ENCODE data around the gene ARHGAP12.
A peak's percentile ranks its signal among the peaks of the same experiment; 100 is the strongest.

The ARHGAP12 gene

DNA sequence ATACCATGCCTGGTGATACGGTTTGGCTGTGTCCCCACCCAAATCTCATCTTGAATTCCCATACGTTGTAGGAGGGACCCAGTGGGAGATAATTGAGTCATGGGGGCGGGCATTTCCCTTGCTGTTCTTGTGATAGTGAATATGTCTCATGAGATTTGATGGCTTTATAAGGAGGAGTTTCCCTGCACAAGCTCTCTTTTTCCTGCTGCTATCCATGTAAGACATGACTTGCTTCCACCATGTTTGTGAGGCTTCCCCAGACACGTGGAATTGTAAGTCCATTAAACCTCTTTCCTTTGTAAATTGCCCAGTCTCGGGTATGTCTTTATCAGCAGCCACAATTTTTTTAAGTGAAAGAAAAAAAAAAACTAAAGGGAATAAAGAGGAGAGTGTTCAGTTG lies 152.5 kb downstream of the ARHGAP12 start:
- TF ChIP-seq SETDB1 (IDR thresholded peaks at IDR 0.05; ENCODE audit: insufficient read length, low read length), result peak; percentile 72
- TF ChIP-seq, protein P1, sequence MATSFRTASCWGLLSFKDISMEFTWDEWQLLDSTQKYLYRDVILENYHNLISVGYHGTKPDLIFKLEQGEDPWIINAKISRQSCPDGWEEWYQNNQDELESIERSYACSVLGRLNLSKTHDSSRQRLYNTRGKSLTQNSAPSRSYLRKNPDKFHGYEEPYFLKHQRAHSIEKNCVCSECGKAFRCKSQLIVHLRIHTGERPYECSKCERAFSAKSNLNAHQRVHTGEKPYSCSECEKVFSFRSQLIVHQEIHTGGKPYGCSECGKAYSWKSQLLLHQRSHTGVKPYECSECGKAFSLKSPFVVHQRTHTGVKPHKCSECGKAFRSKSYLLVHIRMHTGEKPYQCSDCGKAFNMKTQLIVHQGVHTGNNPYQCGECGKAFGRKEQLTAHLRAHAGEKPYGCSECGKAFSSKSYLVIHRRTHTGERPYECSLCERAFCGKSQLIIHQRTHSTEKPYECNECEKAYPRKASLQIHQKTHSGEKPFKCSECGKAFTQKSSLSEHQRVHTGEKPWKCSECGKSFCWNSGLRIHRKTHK (tag by site-specific recombination; IDR thresholded peaks at IDR 0.05), result no peak
- no peaks in the 10 kb centered on the region for H3K36me3 ChIP-seq (ENCODE audit: control insufficient read depth in 2 of 2, insufficient read depth in 1 of 2, low read length in 2 of 2)
- no peak overlapping the region for H3K27ac ChIP-seq (ENCODE audit: extremely low read depth, low read depth, low read length)
- CTCF ChIA-PET, result no interaction called here
- H3K9me3 ChIP-seq (ENCODE audit: control insufficient read depth, insufficient read depth, low read depth, low read length), result no peaks in the 10 kb centered on the region
- H3K4me3 ChIP-seq (ENCODE audit: low read depth, low read length), result no peak overlapping the region
- POLR2A ChIA-PET, result no interaction called here
- H3K4me1 ChIP-seq (ENCODE audit: control insufficient read depth, insufficient read depth, low read length), result no peaks in the 10 kb centered on the region

DNA sequence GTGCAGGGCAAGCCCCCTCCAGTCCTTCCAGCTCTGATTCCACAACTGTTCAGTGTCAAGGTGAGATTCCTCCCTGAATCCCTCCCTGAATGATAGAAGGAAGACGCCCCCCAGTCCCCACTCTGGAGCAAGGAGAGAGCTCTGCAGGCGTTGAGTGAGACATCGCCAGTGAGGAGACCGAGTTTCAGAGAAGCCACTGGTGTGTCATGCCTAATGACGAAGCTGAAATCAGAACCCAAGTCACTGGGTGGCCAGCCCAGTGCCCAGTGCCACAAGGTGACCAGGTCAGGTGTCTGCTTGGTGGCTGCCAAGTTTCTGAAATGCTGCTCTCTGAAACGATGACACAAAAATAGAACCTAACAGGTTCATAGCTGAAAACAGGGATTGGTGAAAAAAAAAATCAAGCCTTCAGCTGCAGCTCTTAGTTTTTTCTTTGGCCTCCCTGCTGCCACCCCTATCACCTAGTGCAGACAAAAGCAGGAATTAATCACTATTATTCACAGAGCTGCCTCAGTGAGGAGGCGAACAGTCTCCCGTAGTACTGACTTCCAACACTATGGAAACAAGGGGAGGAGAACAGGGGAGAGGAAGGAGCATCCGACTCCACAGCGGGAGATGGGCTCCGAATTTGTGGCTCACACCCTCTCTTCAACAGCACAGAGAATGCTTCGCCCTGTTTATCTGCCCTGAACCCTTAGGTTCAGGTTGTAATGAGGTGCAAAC lies 153.5 kb downstream of the ARHGAP12 start:
- no peak overlapping the region for H3K27ac ChIP-seq (ENCODE audit: extremely low read depth, low read depth, low read length)
- POLR2A ChIA-PET, result no interaction called here

DNA sequence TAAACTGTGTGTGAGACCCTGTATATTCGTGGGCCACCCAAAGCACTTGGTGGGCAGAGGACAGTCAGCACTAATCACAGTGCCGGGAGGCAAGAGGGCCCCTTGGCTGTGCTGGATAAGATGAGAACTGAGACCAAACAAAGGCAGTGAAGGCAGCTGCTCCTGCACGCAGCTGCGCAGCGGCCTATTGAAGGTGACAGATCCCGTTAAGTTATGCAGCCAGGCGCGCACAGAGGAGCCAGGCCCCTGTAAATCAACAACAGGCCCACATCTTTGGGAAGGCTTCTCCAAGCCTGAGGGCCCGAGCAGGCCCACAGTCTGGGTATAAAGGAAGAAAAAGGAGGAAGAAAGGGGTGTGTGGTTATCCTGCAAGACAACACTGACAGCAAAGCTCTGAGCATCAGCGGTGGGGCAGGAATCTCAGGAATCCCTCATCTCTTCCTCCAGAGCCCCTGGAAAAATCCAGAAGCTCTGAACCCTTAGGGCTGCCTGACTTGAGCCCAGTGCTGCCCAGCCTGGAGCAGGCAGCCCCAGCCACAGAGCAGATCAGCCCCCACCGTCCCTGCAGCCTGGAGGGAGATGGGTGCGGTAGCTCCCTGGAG lies 154.2 kb downstream of the ARHGAP12 start:
- POLR2A ChIA-PET, result no interaction called here
- no peaks in the 10 kb centered on the region for H3K36me3 ChIP-seq (ENCODE audit: control insufficient read depth in 2 of 2, insufficient read depth in 1 of 2, low read length in 2 of 2)
- H3K4me3 ChIP-seq (ENCODE audit: low read depth, low read length), result no peak overlapping the region
- H3K27ac ChIP-seq (ENCODE audit: extremely low read depth, low read depth, low read length), result no peak overlapping the region
- CTCF ChIA-PET, result no interaction called here
- no peaks in the 10 kb centered on the region for H3K9me3 ChIP-seq (ENCODE audit: control insufficient read depth, insufficient read depth, low read depth, low read length)
- no peaks in the 10 kb centered on the region for H3K4me1 ChIP-seq (ENCODE audit: control insufficient read depth, insufficient read depth, low read length)
- no peak for TF ChIP-seq KLF7 (tag by site-specific recombination; IDR thresholded peaks at IDR 0.05; ENCODE audit: borderline replicate concordance)
- TF ChIP-seq ZNF544 (tag by site-specific recombination; IDR thresholded peaks at IDR 0.05), result no peak
- TF ChIP-seq ZNF155 (tag by site-specific recombination; IDR thresholded peaks at IDR 0.05), result no peak
- TF ChIP-seq ZNF112 (tag by site-specific recombination; IDR thresholded peaks at IDR 0.05), result no peak
- TF ChIP-seq, protein P2, sequence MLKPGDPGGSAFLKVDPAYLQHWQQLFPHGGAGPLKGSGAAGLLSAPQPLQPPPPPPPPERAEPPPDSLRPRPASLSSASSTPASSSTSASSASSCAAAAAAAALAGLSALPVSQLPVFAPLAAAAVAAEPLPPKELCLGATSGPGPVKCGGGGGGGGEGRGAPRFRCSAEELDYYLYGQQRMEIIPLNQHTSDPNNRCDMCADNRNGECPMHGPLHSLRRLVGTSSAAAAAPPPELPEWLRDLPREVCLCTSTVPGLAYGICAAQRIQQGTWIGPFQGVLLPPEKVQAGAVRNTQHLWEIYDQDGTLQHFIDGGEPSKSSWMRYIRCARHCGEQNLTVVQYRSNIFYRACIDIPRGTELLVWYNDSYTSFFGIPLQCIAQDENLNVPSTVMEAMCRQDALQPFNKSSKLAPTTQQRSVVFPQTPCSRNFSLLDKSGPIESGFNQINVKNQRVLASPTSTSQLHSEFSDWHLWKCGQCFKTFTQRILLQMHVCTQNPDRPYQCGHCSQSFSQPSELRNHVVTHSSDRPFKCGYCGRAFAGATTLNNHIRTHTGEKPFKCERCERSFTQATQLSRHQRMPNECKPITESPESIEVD (tag by site-specific recombination; IDR thresholded peaks at IDR 0.05), result no peak
- no peak for TF ChIP-seq ZNF211 (tag by site-specific recombination; IDR thresholded peaks at IDR 0.05; ENCODE audit: low read depth)
- TF ChIP-seq, protein P3, sequence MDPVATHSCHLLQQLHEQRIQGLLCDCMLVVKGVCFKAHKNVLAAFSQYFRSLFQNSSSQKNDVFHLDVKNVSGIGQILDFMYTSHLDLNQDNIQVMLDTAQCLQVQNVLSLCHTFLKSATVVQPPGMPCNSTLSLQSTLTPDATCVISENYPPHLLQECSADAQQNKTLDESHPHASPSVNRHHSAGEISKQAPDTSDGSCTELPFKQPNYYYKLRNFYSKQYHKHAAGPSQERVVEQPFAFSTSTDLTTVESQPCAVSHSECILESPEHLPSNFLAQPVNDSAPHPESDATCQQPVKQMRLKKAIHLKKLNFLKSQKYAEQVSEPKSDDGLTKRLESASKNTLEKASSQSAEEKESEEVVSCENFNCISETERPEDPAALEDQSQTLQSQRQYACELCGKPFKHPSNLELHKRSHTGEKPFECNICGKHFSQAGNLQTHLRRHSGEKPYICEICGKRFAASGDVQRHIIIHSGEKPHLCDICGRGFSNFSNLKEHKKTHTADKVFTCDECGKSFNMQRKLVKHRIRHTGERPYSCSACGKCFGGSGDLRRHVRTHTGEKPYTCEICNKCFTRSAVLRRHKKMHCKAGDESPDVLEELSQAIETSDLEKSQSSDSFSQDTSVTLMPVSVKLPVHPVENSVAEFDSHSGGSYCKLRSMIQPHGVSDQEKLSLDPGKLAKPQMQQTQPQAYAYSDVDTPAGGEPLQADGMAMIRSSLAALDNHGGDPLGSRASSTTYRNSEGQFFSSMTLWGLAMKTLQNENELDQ (tag by site-specific recombination; IDR thresholded peaks at IDR 0.05; ENCODE audit: low read depth), result no peak
- TF ChIP-seq ZNF555 (tag by site-specific recombination; conservative IDR thresholded peaks at IDR 0.05), result no peak

More for the DNA sequence above, 153.5 kb downstream of the ARHGAP12 start:
- TF ChIP-seq FEZF1 (tag by site-specific recombination; IDR thresholded peaks at IDR 0.05) (no peak), ZNF302 (tag by site-specific recombination; IDR thresholded peaks at IDR 0.05; ENCODE audit: low read depth) (no peak), ZSCAN23 (tag by site-specific recombination; IDR thresholded peaks at IDR 0.05) (no peak), ZNF580 (tag by site-specific recombination; IDR thresholded peaks at IDR 0.05) (no peak), ZNF623 (tag by site-specific recombination; IDR thresholded peaks at IDR 0.05) (no peak), MEIS1 (CRISPR knock-in tag; IDR thresholded peaks at IDR 0.05; ENCODE audit: borderline replicate concordance) (no peak), REPIN1 (tag by site-specific recombination; IDR thresholded peaks at IDR 0.05; ENCODE audit: low read depth) (no peak), ZNF169 (tag by site-specific recombination; IDR thresholded peaks at IDR 0.05) (no peak), ZBTB21 (tag by site-specific recombination; IDR thresholded peaks at IDR 0.05) (no peak), ZNF529 (tag by site-specific recombination; IDR thresholded peaks at IDR 0.05; ENCODE audit: insufficient replicate concordance) (no peak), ZNF366 (tag by site-specific recombination; conservative IDR thresholded peaks at IDR 0.05) (no peak), ZEB2 (tag by site-specific recombination; IDR thresholded peaks at IDR 0.05) (no peak), ZNF792 (tag by site-specific recombination; IDR thresholded peaks at IDR 0.05) (no peak)
- TF ChIP-seq, protein P4, sequence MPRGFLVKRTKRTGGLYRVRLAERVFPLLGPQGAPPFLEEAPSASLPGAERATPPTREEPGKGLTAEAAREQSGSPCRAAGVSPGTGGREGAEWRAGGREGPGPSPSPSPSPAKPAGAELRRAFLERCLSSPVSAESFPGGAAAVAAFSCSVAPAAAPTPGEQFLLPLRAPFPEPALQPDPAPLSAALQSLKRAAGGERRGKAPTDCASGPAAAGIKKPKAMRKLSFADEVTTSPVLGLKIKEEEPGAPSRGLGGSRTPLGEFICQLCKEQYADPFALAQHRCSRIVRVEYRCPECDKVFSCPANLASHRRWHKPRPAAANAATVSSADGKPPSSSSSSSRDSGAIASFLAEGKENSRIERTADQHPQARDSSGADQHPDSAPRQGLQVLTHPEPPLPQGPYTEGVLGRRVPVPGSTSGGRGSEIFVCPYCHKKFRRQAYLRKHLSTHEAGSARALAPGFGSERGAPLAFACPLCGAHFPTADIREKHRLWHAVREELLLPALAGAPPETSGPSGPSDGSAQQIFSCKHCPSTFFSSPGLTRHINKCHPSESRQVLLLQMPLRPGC (tag by site-specific recombination; IDR thresholded peaks at IDR 0.05), result no peak
- TF ChIP-seq, protein P5, sequence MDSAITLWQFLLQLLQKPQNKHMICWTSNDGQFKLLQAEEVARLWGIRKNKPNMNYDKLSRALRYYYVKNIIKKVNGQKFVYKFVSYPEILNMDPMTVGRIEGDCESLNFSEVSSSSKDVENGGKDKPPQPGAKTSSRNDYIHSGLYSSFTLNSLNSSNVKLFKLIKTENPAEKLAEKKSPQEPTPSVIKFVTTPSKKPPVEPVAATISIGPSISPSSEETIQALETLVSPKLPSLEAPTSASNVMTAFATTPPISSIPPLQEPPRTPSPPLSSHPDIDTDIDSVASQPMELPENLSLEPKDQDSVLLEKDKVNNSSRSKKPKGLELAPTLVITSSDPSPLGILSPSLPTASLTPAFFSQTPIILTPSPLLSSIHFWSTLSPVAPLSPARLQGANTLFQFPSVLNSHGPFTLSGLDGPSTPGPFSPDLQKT (IDR thresholded peaks at IDR 0.05; ENCODE audit: borderline replicate concordance, low read depth, low read length), result no peak
- TF ChIP-seq, protein P6, sequence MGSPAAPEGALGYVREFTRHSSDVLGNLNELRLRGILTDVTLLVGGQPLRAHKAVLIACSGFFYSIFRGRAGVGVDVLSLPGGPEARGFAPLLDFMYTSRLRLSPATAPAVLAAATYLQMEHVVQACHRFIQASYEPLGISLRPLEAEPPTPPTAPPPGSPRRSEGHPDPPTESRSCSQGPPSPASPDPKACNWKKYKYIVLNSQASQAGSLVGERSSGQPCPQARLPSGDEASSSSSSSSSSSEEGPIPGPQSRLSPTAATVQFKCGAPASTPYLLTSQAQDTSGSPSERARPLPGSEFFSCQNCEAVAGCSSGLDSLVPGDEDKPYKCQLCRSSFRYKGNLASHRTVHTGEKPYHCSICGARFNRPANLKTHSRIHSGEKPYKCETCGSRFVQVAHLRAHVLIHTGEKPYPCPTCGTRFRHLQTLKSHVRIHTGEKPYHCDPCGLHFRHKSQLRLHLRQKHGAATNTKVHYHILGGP (tag by site-specific recombination; IDR thresholded peaks at IDR 0.05), result no peak
- Histone ChIP-seq H3K4me1 (ENCODE audit: control insufficient read depth, insufficient read depth, low read length) (no peaks in the 10 kb centered on the region), H3K36me3 (ENCODE audit: control insufficient read depth in 2 of 2, insufficient read depth in 1 of 2, low read length in 2 of 2) (no peaks in the 10 kb centered on the region), H3K4me3 (ENCODE audit: low read depth, low read length) (no peak overlapping the region), H3K9me3 (ENCODE audit: control insufficient read depth, insufficient read depth, low read depth, low read length) (no peaks in the 10 kb centered on the region)
- CTCF ChIA-PET, result interaction anchor here (0.6 kb wide), 1 partner anchor 95 kb away, joined by 3 read pairs; no protein-coding TSS in a partner anchor
